ENCODE measurements around the gene MCRS1. TPM values are rescaled to one million over a fixed set of nuclear protein-coding genes. Genes with fewer than 3 reads are reported as not detected.

MCRS1 gene
- total RNA-seq, 1 experiment from 2014 or later: 148 TPM

GRCh38 chr12:49558526-49558925, 9.4 kb downstream of the MCRS1 start:
- DNase-seq (ENCODE audit: low spot score): no peak
- in situ Hi-C loops (cut with HindIII; ENCODE audit: low sequenced_read_pairs): no loop called here

GRCh38 chr12:49557917-49558215, 10.1 kb downstream of the MCRS1 start:
- in situ Hi-C loops (cut with HindIII; ENCODE audit: low sequenced_read_pairs): no loop called here
- DNase-seq (ENCODE audit: low spot score): no peak

- in situ Hi-C loops (cut with HindIII; ENCODE audit: low sequenced_read_pairs): no loop called here
- no peak for DNase-seq (ENCODE audit: low spot score)
Observed at GRCh38 chr12:49557187-49557916, 10.6 kb downstream of the MCRS1 start.

DNA sequence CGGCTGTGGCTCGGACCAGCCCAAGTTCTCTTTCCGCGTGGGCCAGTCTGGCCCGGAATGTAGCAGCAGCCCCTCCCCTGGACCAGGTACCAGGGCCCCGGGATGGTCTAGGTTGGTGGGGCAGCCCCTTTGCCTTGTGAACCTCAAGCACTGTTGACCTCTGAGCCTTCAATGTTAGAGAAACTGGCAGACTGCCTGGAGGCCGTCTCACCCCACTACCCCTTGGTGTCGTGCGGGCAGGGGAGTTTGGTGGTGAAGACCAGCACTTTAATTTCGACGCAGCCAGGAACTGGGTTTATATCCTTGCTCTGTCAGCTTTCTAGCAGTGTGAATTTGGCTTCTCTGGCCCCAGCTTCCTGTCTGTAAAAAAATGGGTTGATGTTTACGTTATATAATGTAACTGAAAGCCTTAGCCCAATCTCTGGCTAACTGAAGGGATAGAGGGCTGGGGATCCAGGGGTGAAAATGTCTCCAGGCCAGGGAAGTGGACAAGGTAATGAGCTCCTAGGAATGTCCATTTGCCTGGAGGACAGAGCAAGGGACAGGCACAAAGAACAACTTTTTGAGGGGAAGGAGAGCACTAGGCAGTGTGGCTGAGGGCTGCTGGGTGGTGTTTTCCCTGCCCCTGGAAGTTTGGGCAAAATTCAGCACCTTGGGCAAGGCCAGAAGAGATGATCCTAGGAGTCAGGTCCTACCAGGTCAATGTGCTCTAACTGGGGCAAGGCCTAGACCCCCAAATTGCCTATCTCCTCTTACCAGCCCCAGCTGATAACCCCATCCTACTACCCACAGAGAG, 11.4 kb downstream of the MCRS1 start:
- in situ Hi-C loops (cut with HindIII; ENCODE audit: low sequenced_read_pairs): no loop called here
- no peak for DNase-seq (ENCODE audit: low spot score)

GRCh38 chr12:49555631-49556390, 12.1 kb downstream of the MCRS1 start:
- in situ Hi-C loops (cut with HindIII; ENCODE audit: low sequenced_read_pairs): no loop called here
- no peak for DNase-seq (ENCODE audit: low spot score)

DNA sequence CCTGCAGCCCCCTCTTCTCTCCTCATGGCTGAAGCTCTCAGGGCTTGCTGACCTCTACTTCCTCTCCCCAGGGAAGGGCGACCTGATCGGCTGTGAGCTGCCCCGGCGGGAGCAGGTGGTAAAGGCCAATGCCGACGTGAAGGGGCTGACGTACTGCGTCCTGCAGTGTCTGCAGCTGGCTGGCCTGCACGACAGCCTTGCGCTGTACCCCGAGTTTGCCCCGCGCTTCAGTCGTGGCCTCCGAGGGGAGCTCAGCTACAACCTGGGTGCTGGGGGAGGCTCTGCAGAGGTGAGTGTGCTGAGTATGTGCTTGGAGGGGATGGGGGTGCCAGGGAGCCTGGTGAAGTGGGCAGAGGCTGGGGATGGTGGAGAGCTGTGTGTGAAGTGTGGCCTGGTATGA, 13.7 kb downstream of the MCRS1 start:
- in situ Hi-C loops (cut with HindIII; ENCODE audit: low sequenced_read_pairs): no loop called here
- DNase-seq (ENCODE audit: low spot score): no peak

DNA sequence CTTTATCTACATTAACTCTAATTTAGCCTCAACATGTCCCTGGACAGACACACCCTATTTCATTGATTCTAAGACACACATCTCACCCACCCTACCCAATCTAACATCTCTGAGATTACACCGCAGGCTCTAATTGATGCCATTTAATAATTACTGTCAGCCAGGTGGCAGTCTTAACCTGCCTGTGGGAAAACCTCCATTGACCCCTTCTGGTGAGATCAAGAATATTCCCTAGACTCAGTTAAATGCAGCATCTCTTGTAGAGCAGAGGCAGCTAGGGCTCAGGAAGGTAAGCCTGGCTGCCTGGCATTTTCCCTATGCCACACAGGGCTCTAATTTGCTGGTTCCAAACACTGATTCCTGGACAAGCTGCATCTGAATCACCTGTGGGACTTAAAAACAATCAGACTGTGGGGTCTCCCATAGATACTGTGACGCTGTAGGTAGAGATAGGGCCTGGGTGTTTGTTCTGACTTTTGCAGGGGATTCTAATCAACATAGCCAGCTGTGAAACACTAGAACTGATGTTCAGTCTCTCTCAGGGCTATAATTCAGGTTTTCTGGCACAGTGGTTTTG, 14.3 kb downstream of the MCRS1 start:
- in situ Hi-C loops (cut with HindIII; ENCODE audit: low sequenced_read_pairs): no loop called here
- peak; percentile 62 for DNase-seq (ENCODE audit: low spot score)

- no peak for DNase-seq (ENCODE audit: low spot score)
- in situ Hi-C loops (cut with HindIII; ENCODE audit: low sequenced_read_pairs): no loop called here
Observed at GRCh38 chr12:49552899-49553298, 15.0 kb downstream of the MCRS1 start.

- in situ Hi-C loops (cut with HindIII; ENCODE audit: low sequenced_read_pairs): no loop called here
- DNase-seq (ENCODE audit: low spot score): no peak
Observed at GRCh38 chr12:49552425-49552824, 15.5 kb downstream of the MCRS1 start.

- in situ Hi-C loops (cut with HindIII; ENCODE audit: low sequenced_read_pairs): no loop called here
- DNase-seq (ENCODE audit: low spot score): peak; percentile 81
Observed at GRCh38 chr12:49552014-49552413, 15.9 kb downstream of the MCRS1 start.

- in situ Hi-C loops (cut with HindIII; ENCODE audit: low sequenced_read_pairs): no loop called here
- no peak for DNase-seq (ENCODE audit: low spot score)
Observed at GRCh38 chr12:49550693-49551252, 17.2 kb downstream of the MCRS1 start.

- in situ Hi-C loops (cut with HindIII; ENCODE audit: low sequenced_read_pairs): no loop called here
Observed at GRCh38 chr12:49549735-49550692, 17.9 kb downstream of the MCRS1 start.

DNA sequence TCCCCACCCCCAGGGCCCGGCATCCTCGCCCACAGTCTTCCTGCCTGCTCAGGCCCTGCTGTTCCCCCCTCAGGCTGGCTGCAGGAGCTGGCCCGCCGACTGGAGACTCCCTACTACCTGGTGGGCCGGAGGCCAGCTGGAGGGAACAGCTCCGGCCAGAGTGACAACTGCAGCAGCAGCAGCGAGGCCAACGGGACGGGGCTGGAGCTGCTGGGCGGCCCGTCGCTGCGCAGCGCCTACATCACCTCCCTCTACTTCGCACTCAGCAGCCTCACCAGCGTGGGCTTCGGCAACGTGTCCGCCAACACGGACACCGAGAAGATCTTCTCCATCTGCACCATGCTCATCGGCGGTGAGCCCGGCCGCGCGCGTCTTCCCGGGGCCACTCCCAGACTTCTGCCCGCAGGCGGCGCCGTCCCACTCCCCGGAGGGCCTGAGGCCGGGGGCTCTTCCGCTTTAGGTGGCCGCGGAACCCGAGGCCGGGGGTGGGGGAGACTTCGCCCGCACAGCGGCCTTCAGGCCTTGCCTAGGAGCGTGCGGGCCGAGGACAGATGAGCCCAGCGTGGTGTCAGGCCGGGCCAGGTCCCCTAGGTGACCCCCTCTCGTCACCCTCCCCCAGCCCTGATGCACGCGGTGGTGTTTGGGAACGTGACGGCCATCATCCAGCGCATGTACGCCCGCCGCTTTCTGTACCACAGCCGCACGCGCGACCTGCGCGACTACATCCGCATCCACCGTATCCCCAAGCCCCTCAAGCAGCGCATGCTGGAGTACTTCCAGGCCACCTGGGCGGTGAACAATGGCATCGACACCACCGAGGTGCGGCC, 18.9 kb downstream of the MCRS1 start:
- DNase-seq (ENCODE audit: low spot score): no peak
- in situ Hi-C loops (cut with HindIII; ENCODE audit: low sequenced_read_pairs): no loop called here

More at GRCh38 chr12:49549735-49550692, 17.9 kb downstream of the MCRS1 start:
- DNase-seq (ENCODE audit: low spot score): no peak

DNA sequence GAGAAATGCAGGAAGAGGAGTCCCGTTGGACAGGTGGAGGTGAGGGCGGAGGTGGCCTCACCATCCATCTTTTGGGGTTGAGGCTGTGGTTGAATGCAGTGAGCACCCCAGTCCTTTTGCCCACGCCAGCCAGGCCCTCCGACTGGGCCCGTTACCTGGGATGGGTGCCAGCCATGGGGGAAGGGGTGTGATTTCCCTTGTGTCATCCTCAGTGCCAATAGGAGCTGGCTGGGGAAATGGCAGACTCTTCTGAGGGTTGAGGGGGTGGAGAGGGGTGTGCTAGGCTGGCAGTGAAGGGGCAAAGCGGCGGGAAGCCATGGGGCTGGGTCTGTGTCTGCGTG, 19.5 kb downstream of the MCRS1 start:
- no peak for DNase-seq (ENCODE audit: low spot score)
- in situ Hi-C loops (cut with HindIII; ENCODE audit: low sequenced_read_pairs): no loop called here

DNA sequence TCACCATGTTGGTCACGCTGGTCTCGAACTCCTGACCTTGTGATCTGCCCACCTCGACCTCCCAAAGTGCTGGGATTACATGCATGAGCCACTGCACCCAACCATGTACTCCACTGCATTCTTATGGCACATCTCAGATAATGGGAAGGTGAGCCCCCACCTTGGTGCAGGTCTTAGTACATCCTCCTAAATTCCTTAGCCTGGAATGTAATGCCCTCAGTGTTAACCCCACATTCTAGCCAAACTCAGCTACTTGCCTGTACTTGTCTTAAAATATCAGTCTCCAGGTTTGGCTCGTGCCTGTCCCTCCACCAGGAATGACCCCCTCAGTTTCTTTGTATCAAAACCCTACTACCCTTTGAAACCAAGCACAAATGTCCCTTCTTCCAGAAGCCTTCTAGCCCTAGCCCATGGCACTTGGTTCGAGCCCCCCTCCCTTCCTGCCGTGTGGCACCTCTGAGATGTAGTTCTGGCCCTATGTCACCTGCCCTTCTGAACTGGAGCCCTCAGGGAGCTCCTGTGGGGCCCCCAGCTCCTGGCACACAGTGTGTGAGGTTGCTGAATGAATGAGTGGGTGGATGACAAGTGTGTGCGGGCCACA, 20.8 kb downstream of the MCRS1 start:
- in situ Hi-C loops (cut with HindIII; ENCODE audit: low sequenced_read_pairs): no loop called here
- DNase-seq (ENCODE audit: low spot score): no peak

GRCh38 chr12:49546481-49546880, 21.5 kb downstream of the MCRS1 start:
- DNase-seq (ENCODE audit: low spot score): no peak
- in situ Hi-C loops (cut with HindIII; ENCODE audit: low sequenced_read_pairs): no loop called here

DNA sequence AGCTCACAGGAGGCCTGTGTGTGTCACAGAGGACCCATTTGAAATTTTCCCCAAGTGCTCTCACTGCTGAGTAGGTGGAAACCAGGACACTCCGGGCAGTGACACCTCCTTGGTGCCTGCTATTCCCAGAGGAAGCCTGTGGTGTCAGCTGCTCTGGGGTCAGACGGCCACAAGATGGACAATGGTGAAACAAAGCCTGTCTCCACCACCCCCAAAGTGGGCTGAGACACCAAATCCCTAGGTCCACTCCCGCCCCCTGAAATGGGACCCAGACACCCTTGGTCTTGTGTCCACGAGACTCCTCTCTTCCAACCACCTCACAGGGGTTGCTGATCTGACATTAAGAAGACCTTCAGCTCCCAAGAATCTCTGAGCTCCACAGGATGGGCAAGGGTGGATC, 22.1 kb downstream of the MCRS1 start:
- in situ Hi-C loops (cut with HindIII; ENCODE audit: low sequenced_read_pairs): no loop called here

More for the DNA sequence above, 22.1 kb downstream of the MCRS1 start:
- DNase-seq (ENCODE audit: low spot score): no peak
